ENCODE results near the gene FOXP3. TPM values are rescaled to one million over a fixed set of nuclear protein-coding genes. Genes with fewer than 3 reads are reported as not detected.
"Not testable (repeated sequence)": the region's sequence is repeated elsewhere in the genome, so short reads cannot be mapped to it uniquely, and the experiment has no call there.

The FOXP3 gene
- not detected for total RNA-seq
- 0.20 TPM for polyA plus RNA-seq

- DNase-seq (ENCODE audit: extremely low spot score), result no peak
- WGBS, result 89% methylated on average over 11 of the region's 11 CpGs
These were observed at the start of gene FOXP3 for GRCh38 chrX:49264460-49264859. TSS of gene FOXP3 (minus strand) at chrX:49264710. CDS start at chrX:49258505, 6,205 bp downstream.

GRCh38 chrX:49312176-49312575, 47.7 kb upstream of the FOXP3 start:
- no peaks in the 10 kb centered on the region for H3K36me3 ChIP-seq (ENCODE audit: insufficient read depth)
- H3K27ac ChIP-seq (ENCODE audit: low read depth), result no peak overlapping the region
- 89% methylated on average over 2 of the region's 2 CpGs for WGBS
- H3K4me3 ChIP-seq (ENCODE audit: low read depth, low read length), result no peak overlapping the region
- DNase-seq (ENCODE audit: extremely low spot score), result no peak
- no peaks in the 10 kb centered on the region for H3K4me1 ChIP-seq (ENCODE audit: insufficient read depth)

More at GRCh38 chrX:49264460-49264859, at the start of gene FOXP3:
- Histone ChIP-seq H3K27ac (ENCODE audit: low read depth) (no peak within 1 kb of the TSS), H3K4me3 (ENCODE audit: low read depth, low read length) (no peak within 1 kb of the TSS), H3K36me3 (ENCODE audit: insufficient read depth) (no peaks in the 10 kb centered on the region), H3K4me1 (ENCODE audit: insufficient read depth) (no peaks in the 10 kb centered on the region)

- no peak overlapping the region for H3K27ac ChIP-seq (ENCODE audit: low read depth)
- H3K36me3 ChIP-seq (ENCODE audit: insufficient read depth), result no peaks in the 10 kb centered on the region
- no peak overlapping the region for H3K4me3 ChIP-seq (ENCODE audit: low read depth, low read length)
- H3K4me1 ChIP-seq (ENCODE audit: insufficient read depth), result no peaks in the 10 kb centered on the region
- 64% methylated on average over 18 of the region's 18 CpGs for WGBS
- DNase-seq (ENCODE audit: extremely low spot score), result no peak
These were observed 45.9 kb upstream of the FOXP3 start for GRCh38 chrX:49310371-49310770.

- Histone ChIP-seq H3K4me3 (ENCODE audit: low read depth, low read length) (peak overlapping the region; percentile 22), H3K4me1 (ENCODE audit: insufficient read depth) (no peaks in the 10 kb centered on the region), H3K36me3 (ENCODE audit: insufficient read depth) (no peaks in the 10 kb centered on the region), H3K27ac (ENCODE audit: low read depth) (peak overlapping the region; percentile 10)
- WGBS, result 5% methylated on average over 8 of the region's 8 CpGs
- DNase-seq (ENCODE audit: extremely low spot score), result no peak
These were observed 45.0 kb upstream of the FOXP3 start for GRCh38 chrX:49309401-49309981.

GRCh38 chrX:49308604-49309269, 44.2 kb upstream of the FOXP3 start:
- H3K4me1 ChIP-seq (ENCODE audit: insufficient read depth), result no peaks in the 10 kb centered on the region
- WGBS, result 43% methylated on average over 15 of the region's 15 CpGs
- no peak for DNase-seq (ENCODE audit: extremely low spot score)
- H3K27ac ChIP-seq (ENCODE audit: low read depth), result no peak overlapping the region
- peak overlapping the region; percentile 22 for H3K4me3 ChIP-seq (ENCODE audit: low read depth, low read length)
- no peaks in the 10 kb centered on the region for H3K36me3 ChIP-seq (ENCODE audit: insufficient read depth)

GRCh38 chrX:49307775-49308174, 43.3 kb upstream of the FOXP3 start:
- H3K36me3 ChIP-seq (ENCODE audit: insufficient read depth); H3K4me3 ChIP-seq (ENCODE audit: low read depth, low read length): not testable (repeated sequence)
- WGBS, result 74% methylated on average over 2 of the region's 2 CpGs

GRCh38 chrX:49303346-49303745, 38.8 kb upstream of the FOXP3 start, which contains the start of gene GAGE10:
TSS of gene GAGE10 (plus strand) at chrX:49303646. CDS start at chrX:49304860, 1,214 bp downstream.
- no peak for DNase-seq (ENCODE audit: extremely low spot score)
- Histone ChIP-seq H3K36me3 (ENCODE audit: insufficient read depth) (no peaks in the 10 kb centered on the region), H3K27ac (ENCODE audit: low read depth) (no peak within 1 kb of the TSS), H3K4me1 (ENCODE audit: insufficient read depth) (no peaks in the 10 kb centered on the region), H3K4me3 (ENCODE audit: low read depth, low read length) (no peak within 1 kb of the TSS)
- WGBS, result 82% methylated on average over 15 of the region's 15 CpGs

More at GRCh38 chrX:49307775-49308174, 43.3 kb upstream of the FOXP3 start:
- not testable (repeated sequence) for H3K27ac ChIP-seq (ENCODE audit: low read depth); DNase-seq (ENCODE audit: extremely low spot score); H3K4me1 ChIP-seq (ENCODE audit: insufficient read depth)

- no peak for DNase-seq (ENCODE audit: extremely low spot score)
- H3K4me3 ChIP-seq (ENCODE audit: low read depth, low read length), result no peak overlapping the region
- no peaks in the 10 kb centered on the region for H3K36me3 ChIP-seq (ENCODE audit: insufficient read depth)
- 92% methylated on average over 1 of the region's 1 CpG for WGBS
- no peak overlapping the region for H3K27ac ChIP-seq (ENCODE audit: low read depth)
- H3K4me1 ChIP-seq (ENCODE audit: insufficient read depth), result no peaks in the 10 kb centered on the region
These were observed 36.2 kb upstream of the FOXP3 start for GRCh38 chrX:49300703-49301102.

GRCh38 chrX:49299293-49299692, 34.8 kb upstream of the FOXP3 start:
- not testable (repeated sequence) for H3K36me3 ChIP-seq (ENCODE audit: insufficient read depth); H3K4me1 ChIP-seq (ENCODE audit: insufficient read depth); DNase-seq (ENCODE audit: extremely low spot score); H3K4me3 ChIP-seq (ENCODE audit: low read depth, low read length); H3K27ac ChIP-seq (ENCODE audit: low read depth)
- WGBS, result 96% methylated on average over 5 of the region's 5 CpGs

- no peak overlapping the region for H3K27ac ChIP-seq (ENCODE audit: low read depth)
These were observed 28.2 kb upstream of the FOXP3 start for GRCh38 chrX:49292400-49293362.

GRCh38 chrX:49291615-49292337, 27.3 kb upstream of the FOXP3 start:
- H3K4me1 ChIP-seq (ENCODE audit: insufficient read depth), result no peaks in the 10 kb centered on the region
- H3K27ac ChIP-seq (ENCODE audit: low read depth), result no peak overlapping the region
- DNase-seq (ENCODE audit: extremely low spot score), result no peak
- no peak overlapping the region for H3K4me3 ChIP-seq (ENCODE audit: low read depth, low read length)
- H3K36me3 ChIP-seq (ENCODE audit: insufficient read depth), result no peaks in the 10 kb centered on the region
- WGBS, result 20% methylated on average over 11 of the region's 11 CpGs

More at GRCh38 chrX:49292400-49293362, 28.2 kb upstream of the FOXP3 start:
- DNase-seq (ENCODE audit: extremely low spot score), result no peak
- H3K4me1 ChIP-seq (ENCODE audit: insufficient read depth), result no peaks in the 10 kb centered on the region
- no peaks in the 10 kb centered on the region for H3K36me3 ChIP-seq (ENCODE audit: insufficient read depth)
- 82% methylated on average over 17 of the region's 17 CpGs for WGBS
- no peak overlapping the region for H3K4me3 ChIP-seq (ENCODE audit: low read depth, low read length)

- Histone ChIP-seq H3K36me3 (ENCODE audit: insufficient read depth) (no peaks in the 10 kb centered on the region), H3K4me1 (ENCODE audit: insufficient read depth) (no peaks in the 10 kb centered on the region), H3K27ac (ENCODE audit: low read depth) (no peak overlapping the region), H3K4me3 (ENCODE audit: low read depth, low read length) (no peak overlapping the region)
- DNase-seq (ENCODE audit: extremely low spot score), result no peak
- 72% methylated on average over 7 of the region's 7 CpGs for WGBS
These were observed 25.7 kb upstream of the FOXP3 start for GRCh38 chrX:49290215-49290614.

- 91% methylated on average over 1 of the region's 1 CpG for WGBS
- no peak for DNase-seq (ENCODE audit: extremely low spot score)
- Histone ChIP-seq H3K36me3 (ENCODE audit: insufficient read depth) (no peaks in the 10 kb centered on the region), H3K4me3 (ENCODE audit: low read depth, low read length) (no peak overlapping the region), H3K27ac (ENCODE audit: low read depth) (no peak overlapping the region), H3K4me1 (ENCODE audit: insufficient read depth) (no peaks in the 10 kb centered on the region)
These were observed 23.2 kb upstream of the FOXP3 start for GRCh38 chrX:49287665-49288064.
